SU-DHL-6 (cell line): ENCODE results near the gene STIP1.

ENCODE experiments used
- CTCF ChIP-seq: fragments of 200-600 bp; sonication (generic); IDR thresholded peaks from one replicate; pipeline ENCODE4 v1.5.1; 2017; ENCODE audit warnings: antibody characterized with exemption, mild to moderate bottlenecking, low read length, moderate library complexity; ENCODE audit not compliant: insufficient read depth, poor library complexity, severe bottlenecking
- EZH2phosphoT487 ChIP-seq: fragments of 200-600 bp; sonication (generic), shearing (Covaris generic); conservative IDR thresholded peaks from 2 replicates; pipeline ENCODE4 v1.6.1; 2018; ENCODE audit warnings: mild to moderate bottlenecking, antibody characterized with exemption, low read length, moderate library complexity, mixed read lengths

GRCh38 chr11:64252003-64252872 is 66.3 kb downstream of the STIP1 start:
- TF ChIP-seq CTCF (peak; percentile 38), EZH2phosphoT487 (no peak)
